SK-N-SH treated with all-trans-retinoic acid at 6 μM for 48 hours (cell line): Measurements from ENCODE around the gene PTPRG.
A peak's percentile ranks its signal among the peaks of the same experiment; 100 is the strongest.
"Not testable (repeated sequence)": the region's sequence is repeated elsewhere in the genome, so short reads cannot be mapped to it uniquely, and the experiment has no call there.

Source experiments
- ATAC-seq: fragments of 200-7000 bp; cut with Tn5 transposase; 3 replicates; pipeline ENCODE4 v1.9.1; 2020; ENCODE audit warnings: mild to moderate bottlenecking, moderate library complexity
- BACH2 ChIP-seq: fragments of 250-450 bp; sonication (Bioruptor Pico); IDR thresholded peaks from 2 replicates; pipeline ENCODE4 v1.9.0; 2021; ENCODE audit warnings: mild to moderate bottlenecking, borderline replicate concordance
- ESRRG ChIP-seq: fragments of 250-450 bp; sonication (Bioruptor Pico); IDR thresholded peaks from 2 replicates; pipeline ENCODE4 v1.6.1; 2021; ENCODE audit warnings: mild to moderate bottlenecking
- GLIS3 ChIP-seq: fragments of 250-450 bp; sonication (Bioruptor Pico); IDR thresholded peaks from 2 replicates; pipeline ENCODE4 v1.5.0; 2020; ENCODE audit warnings: mild to moderate bottlenecking, moderate library complexity
- ISL1 ChIP-seq: fragments of 250-450 bp; sonication (Bioruptor Pico); IDR thresholded peaks from 2 replicates; pipeline ENCODE4 v2.1.2; 2022; ENCODE audit warnings: mild to moderate bottlenecking, moderate library complexity
- OSR1 ChIP-seq: fragments of 250-450 bp; sonication (Bioruptor Pico); IDR thresholded peaks from 2 replicates; pipeline ENCODE4 v1.8.0; 2022; ENCODE audit warnings: moderate library complexity, mild to moderate bottlenecking, inconsistent platforms
- PPARA ChIP-seq: fragments of 250-450 bp; sonication (Bioruptor Pico); IDR thresholded peaks from 2 replicates; pipeline ENCODE4 v1.5.0; 2020; ENCODE audit warnings: mild to moderate bottlenecking, borderline replicate concordance
- TCF4 ChIP-seq: fragments of 250-450 bp; sonication (Bioruptor Pico); IDR thresholded peaks from 2 replicates; pipeline ENCODE4 v1.8.0; 2021; ENCODE audit warnings: mild to moderate bottlenecking, moderate library complexity, borderline replicate concordance
- TOX ChIP-seq: fragments of 250-450 bp; sonication (Bioruptor Pico); IDR thresholded peaks from 2 replicates; pipeline ENCODE4 v1.8.0; 2021; ENCODE audit warnings: mild to moderate bottlenecking, moderate library complexity, borderline replicate concordance
- ZC3H10 ChIP-seq: fragments of 250-450 bp; sonication (Bioruptor Pico); IDR thresholded peaks from 2 replicates; pipeline ENCODE4 v1.5.1; 2021; ENCODE audit warnings: mild to moderate bottlenecking, moderate library complexity
- ZFP30 ChIP-seq: fragments of 450-650 bp; formaldehyde crosslinking; IDR thresholded peaks from 2 replicates; pipeline ENCODE4 v1.5.0; 2022; ENCODE audit warnings: mild to moderate bottlenecking, moderate library complexity
- ZNF565 ChIP-seq: fragments of 450-650 bp; formaldehyde crosslinking; conservative IDR thresholded peaks from 2 replicates; pipeline ENCODE4 v1.5.0; 2020; ENCODE audit warnings: low read depth, mild to moderate bottlenecking, moderate library complexity
- TF ChIP-seq, protein P1 (sequence below): fragments of 250-450 bp; sonication (Bioruptor Pico); IDR thresholded peaks from 2 replicates; pipeline ENCODE4 v1.5.0; 2020; ENCODE audit warnings: mild to moderate bottlenecking, moderate library complexity
- TF ChIP-seq, protein P2 (sequence below): fragments of 250-450 bp; sonication (Bioruptor Pico); IDR thresholded peaks from 2 replicates; pipeline ENCODE4 v1.5.1; 2021; ENCODE audit warnings: mild to moderate bottlenecking, moderate library complexity
- TF ChIP-seq, protein P3 (sequence below): fragments of 250-450 bp; sonication (Bioruptor Pico); IDR thresholded peaks from 2 replicates; pipeline ENCODE4 v1.8.0; 2021; ENCODE audit warnings: low read depth, mild to moderate bottlenecking, moderate library complexity, borderline replicate concordance
- TF ChIP-seq, protein P4 (sequence below): fragments of 250-450 bp; sonication (Bioruptor Pico); IDR thresholded peaks from 2 replicates; pipeline ENCODE4 v1.8.0; 2020; ENCODE audit warnings: mild to moderate bottlenecking, moderate library complexity, borderline replicate concordance

PTPRG gene

DNA sequence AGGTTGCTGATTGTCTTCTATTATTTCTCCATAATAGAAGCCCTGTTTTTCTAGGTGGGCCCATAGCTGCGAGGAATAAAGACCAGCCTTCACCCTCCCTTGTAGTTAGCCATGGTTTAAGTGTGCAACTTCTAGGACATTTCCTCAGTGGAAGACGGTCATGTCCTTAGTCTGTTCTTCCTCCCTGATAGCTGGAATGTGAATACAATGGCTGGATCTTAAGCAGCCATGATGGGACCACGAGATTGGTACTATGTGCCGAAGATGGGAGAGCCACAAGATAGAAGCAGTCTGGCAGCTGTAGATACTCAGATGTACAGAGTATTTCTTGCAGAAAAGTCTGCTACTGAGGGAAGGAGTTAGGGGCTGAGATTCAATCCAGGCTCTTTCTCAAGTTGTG is 152.9 kb downstream of the PTPRG start:
- TF ChIP-seq TCF4 (no peak), PPARA (no peak), ZC3H10 (CRISPR knock-in tag) (no peak), BACH2 (CRISPR knock-in tag) (no peak), TOX (no peak), ZFP30 (CRISPR knock-in tag) (no peak), OSR1 (no peak), GLIS3 (no peak), ZNF565 (CRISPR knock-in tag) (no peak), ISL1 (CRISPR knock-in tag) (no peak)
- TF ChIP-seq, protein P1, sequence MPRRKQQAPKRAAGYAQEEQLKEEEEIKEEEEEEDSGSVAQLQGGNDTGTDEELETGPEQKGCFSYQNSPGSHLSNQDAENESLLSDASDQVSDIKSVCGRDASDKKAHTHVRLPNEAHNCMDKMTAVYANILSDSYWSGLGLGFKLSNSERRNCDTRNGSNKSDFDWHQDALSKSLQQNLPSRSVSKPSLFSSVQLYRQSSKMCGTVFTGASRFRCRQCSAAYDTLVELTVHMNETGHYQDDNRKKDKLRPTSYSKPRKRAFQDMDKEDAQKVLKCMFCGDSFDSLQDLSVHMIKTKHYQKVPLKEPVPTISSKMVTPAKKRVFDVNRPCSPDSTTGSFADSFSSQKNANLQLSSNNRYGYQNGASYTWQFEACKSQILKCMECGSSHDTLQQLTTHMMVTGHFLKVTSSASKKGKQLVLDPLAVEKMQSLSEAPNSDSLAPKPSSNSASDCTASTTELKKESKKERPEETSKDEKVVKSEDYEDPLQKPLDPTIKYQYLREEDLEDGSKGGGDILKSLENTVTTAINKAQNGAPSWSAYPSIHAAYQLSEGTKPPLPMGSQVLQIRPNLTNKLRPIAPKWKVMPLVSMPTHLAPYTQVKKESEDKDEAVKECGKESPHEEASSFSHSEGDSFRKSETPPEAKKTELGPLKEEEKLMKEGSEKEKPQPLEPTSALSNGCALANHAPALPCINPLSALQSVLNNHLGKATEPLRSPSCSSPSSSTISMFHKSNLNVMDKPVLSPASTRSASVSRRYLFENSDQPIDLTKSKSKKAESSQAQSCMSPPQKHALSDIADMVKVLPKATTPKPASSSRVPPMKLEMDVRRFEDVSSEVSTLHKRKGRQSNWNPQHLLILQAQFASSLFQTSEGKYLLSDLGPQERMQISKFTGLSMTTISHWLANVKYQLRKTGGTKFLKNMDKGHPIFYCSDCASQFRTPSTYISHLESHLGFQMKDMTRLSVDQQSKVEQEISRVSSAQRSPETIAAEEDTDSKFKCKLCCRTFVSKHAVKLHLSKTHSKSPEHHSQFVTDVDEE: no peak
- TF ChIP-seq, protein P2, sequence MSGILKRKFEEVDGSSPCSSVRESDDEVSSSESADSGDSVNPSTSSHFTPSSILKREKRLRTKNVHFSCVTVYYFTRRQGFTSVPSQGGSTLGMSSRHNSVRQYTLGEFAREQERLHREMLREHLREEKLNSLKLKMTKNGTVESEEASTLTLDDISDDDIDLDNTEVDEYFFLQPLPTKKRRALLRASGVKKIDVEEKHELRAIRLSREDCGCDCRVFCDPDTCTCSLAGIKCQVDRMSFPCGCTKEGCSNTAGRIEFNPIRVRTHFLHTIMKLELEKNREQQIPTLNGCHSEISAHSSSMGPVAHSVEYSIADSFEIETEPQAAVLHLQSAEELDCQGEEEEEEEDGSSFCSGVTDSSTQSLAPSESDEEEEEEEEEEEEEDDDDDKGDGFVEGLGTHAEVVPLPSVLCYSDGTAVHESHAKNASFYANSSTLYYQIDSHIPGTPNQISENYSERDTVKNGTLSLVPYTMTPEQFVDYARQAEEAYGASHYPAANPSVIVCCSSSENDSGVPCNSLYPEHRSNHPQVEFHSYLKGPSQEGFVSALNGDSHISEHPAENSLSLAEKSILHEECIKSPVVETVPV: no peak
- TF ChIP-seq, protein P3, sequence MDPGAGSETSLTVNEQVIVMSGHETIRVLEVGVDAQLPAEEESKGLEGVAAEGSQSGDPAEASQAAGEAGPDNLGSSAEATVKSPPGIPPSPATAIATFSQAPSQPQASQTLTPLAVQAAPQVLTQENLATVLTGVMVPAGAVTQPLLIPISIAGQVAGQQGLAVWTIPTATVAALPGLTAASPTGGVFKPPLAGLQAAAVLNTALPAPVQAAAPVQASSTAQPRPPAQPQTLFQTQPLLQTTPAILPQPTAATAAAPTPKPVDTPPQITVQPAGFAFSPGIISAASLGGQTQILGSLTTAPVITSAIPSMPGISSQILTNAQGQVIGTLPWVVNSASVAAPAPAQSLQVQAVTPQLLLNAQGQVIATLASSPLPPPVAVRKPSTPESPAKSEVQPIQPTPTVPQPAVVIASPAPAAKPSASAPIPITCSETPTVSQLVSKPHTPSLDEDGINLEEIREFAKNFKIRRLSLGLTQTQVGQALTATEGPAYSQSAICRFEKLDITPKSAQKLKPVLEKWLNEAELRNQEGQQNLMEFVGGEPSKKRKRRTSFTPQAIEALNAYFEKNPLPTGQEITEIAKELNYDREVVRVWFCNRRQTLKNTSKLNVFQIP (CRISPR knock-in tag): no peak
- TF ChIP-seq, protein P4, sequence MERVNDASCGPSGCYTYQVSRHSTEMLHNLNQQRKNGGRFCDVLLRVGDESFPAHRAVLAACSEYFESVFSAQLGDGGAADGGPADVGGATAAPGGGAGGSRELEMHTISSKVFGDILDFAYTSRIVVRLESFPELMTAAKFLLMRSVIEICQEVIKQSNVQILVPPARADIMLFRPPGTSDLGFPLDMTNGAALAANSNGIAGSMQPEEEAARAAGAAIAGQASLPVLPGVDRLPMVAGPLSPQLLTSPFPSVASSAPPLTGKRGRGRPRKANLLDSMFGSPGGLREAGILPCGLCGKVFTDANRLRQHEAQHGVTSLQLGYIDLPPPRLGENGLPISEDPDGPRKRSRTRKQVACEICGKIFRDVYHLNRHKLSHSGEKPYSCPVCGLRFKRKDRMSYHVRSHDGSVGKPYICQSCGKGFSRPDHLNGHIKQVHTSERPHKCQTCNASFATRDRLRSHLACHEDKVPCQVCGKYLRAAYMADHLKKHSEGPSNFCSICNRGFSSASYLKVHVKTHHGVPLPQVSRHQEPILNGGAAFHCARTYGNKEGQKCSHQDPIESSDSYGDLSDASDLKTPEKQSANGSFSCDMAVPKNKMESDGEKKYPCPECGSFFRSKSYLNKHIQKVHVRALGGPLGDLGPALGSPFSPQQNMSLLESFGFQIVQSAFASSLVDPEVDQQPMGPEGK: no peak
- TF ChIP-seq, all 23 proteins: peak for 0
- no peak for ATAC-seq

DNA sequence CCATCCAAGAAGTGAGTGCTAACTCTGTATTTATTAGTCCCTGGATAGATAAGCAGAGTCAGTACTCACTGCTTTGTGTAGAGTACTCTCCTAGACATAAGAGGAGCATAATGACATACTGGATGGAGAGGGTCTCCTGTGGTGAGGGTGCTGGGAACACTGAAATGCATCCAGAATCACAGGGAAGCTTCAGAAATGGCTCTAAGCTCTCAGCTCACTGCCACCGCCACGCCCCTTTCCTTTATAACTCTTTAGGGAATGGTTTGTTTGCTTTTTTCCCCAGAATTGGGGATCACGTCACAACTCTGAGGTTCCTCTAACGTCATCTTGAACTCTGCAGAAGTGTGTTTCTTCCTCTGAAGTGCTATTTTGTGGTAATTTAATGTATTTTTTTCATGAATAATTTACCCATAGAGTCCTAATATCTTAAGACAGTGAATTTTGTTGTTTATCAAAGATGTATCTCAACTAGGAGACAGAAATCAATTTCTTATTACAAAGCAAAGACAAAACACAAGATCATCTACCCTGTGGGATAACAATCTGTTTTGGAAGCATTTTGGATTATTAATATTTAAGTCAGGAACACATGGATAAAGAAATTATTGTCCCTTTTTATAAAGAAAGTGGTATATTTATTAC is 154.6 kb downstream of the PTPRG start:
- no peak for ATAC-seq
- TF ChIP-seq ZC3H10 (CRISPR knock-in tag): no peak
- TF ChIP-seq, protein P4: no peak
- no peak for TF ChIP-seq ZFP30 (CRISPR knock-in tag)
- no peak for TF ChIP-seq PPARA
- TF ChIP-seq, all 23 proteins: peak for 0

DNA sequence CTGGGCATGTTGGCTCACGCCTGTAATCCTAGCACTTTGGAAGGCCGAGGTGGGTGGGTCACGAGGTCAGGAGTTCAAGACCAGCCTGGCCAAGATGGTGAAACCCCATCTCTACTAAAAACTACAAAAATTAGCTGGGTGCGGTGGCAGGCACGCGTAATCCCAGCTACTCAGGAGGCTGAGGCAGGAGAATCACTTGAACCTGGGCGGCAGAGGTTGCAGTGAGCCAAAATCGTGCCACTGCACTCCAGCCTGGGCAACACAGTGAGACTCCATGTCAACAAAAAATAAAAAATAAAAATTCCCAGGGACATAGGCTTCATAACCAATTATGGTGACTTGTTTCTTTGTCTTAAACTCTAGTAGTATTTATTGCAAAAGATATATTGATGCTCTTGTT is 155.3 kb downstream of the PTPRG start:
- ATAC-seq: not testable (repeated sequence)

DNA sequence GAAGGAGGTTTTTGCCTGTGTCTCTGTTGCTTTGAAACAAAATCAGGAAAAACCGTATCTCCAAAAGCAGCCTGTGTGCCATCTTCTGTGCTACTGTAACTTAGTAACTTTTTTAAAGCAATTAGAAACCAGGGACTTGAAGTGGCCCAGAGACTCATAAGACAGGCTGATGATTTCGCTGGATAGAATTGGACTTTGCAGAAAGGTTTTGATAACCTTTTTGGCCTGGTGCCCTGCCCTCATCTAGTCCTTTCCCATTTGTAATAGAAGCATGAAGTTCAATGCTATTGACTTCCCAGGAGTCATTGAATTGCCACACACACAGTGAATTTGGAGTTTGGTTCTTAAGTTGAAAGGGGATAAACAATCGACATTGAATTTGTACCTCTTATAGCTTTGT is 157.2 kb downstream of the PTPRG start:
- TF ChIP-seq ZC3H10 (CRISPR knock-in tag): no peak
- TF ChIP-seq ESRRG (CRISPR knock-in tag): no peak
- TF ChIP-seq TCF4: no peak
- TF ChIP-seq, protein P2: no peak
- TF ChIP-seq ZFP30 (CRISPR knock-in tag): no peak
- TF ChIP-seq PPARA: no peak
- ATAC-seq: peak; percentile 24; the same call in 2 of the 3 replicates
